OCI-LY3 (cell line): ENCODE results near the gene CYP2C8.
"Not testable (repeated sequence)": the region's sequence is repeated elsewhere in the genome, so short reads cannot be mapped to it uniquely, and the experiment has no call there.

Experiments used
- H2AFZ ChIP-seq: fragments of 200-600, 300-600 bp; shearing (Covaris generic); 2 replicates; pipeline ENCODE4 v1.6.0; 2014; ENCODE audit warnings: antibody characterized with exemption, low read depth, low read length
- H3K27ac ChIP-seq: fragments of 200-600, 300-600 bp; sonication (generic); 2 replicates; pipeline ENCODE4 v1.5.1; 2014; ENCODE audit warnings: mild to moderate bottlenecking, low read length, moderate library complexity, mixed read lengths
- H3K27me3 ChIP-seq: fragments of 200-600, 300-600 bp; sonication (generic); 2 replicates; pipeline ENCODE4 v1.6.1; 2014; ENCODE audit warnings: low read depth, low read length, mixed read lengths
- H3K36me3 ChIP-seq: fragments of 200-600, 300-600 bp; sonication (generic); replicated peaks from 2 replicates; pipeline ENCODE3; 2014; ENCODE audit warnings: low read depth, low read length, mixed read lengths
- H3K4me1 ChIP-seq: fragments of 300-600, 200-600 bp; sonication (generic); 2 replicates; pipeline ENCODE4 v1.6.1; 2014; ENCODE audit warnings: low read length, mixed read lengths
- H3K4me2 ChIP-seq: fragments of 200-600, 300-600 bp; sonication (generic); 2 replicates; pipeline ENCODE4 v1.6.1; 2014; ENCODE audit warnings: low read length, mixed read lengths
- H3K4me3 ChIP-seq: fragments of 300-600, 200-600 bp; sonication (generic); 2 replicates; pipeline ENCODE4 v1.5.1; 2014; ENCODE audit warnings: antibody characterized with exemption, mild to moderate bottlenecking, low read length, moderate library complexity
- H3K79me2 ChIP-seq: fragments of 300-600, 200-600 bp; shearing (Covaris generic); 2 replicates; pipeline ENCODE4 v1.6.1; 2014; ENCODE audit warnings: mild to moderate bottlenecking, low read length, mixed read lengths
- H3K9ac ChIP-seq: fragments of 300-600, 200-600 bp; shearing (Covaris generic); 2 replicates; pipeline ENCODE4 v1.6.0; 2014; ENCODE audit warnings: mild to moderate bottlenecking, low read length, moderate library complexity
- H3K9me3 ChIP-seq: fragments of 200-600, 300-600 bp; shearing (Covaris generic); 2 replicates; pipeline ENCODE4 v1.6.1; 2014; ENCODE audit warnings: low read length, mixed read lengths; ENCODE audit not compliant: insufficient read depth
- H4K20me1 ChIP-seq: fragments of 200-600, 300-600 bp; sonication (generic); 2 replicates; pipeline ENCODE4 v1.6.1; 2016; ENCODE audit warnings: low read length, mixed read lengths; ENCODE audit not compliant: insufficient read depth
- EZH2phosphoT487 ChIP-seq: fragments of 200-600 bp; shearing (Covaris generic); IDR thresholded peaks from 2 replicates; pipeline ENCODE4 v1.6.1; 2018; ENCODE audit warnings: antibody characterized with exemption, mixed run types, low read depth
- TF ChIP-seq, protein P1 (sequence below): fragments of 200-600, 300-600 bp; sonication (generic); IDR thresholded peaks from 2 replicates; pipeline ENCODE4 v1.5.1; 2014; ENCODE audit warnings: antibody characterized with exemption, low read length, low read depth

CYP2C8 gene

DNA sequence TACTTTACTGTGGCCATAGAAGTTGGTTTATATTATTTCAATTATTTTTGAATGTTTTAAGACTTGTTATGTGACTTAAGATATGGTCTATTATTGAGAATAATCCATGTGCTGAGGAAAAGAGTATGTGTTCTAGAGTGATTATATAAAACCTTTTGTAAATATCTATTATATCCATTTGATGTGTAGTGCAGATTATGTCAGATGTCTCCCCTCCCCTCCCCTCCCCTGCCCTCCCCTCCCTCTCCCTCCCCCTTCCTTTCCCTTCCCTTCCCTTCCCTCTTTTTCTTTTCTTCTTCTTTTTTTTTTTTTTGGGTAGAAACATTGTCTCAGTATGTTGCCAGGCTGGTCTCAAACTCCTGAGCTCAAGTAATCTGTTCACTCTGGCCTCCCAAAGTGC, 8.3 kb upstream of the CYP2C8 start:
- Histone ChIP-seq H3K9ac (no peak overlapping the region), H3K4me1 (no peaks in the 10 kb centered on the region), H2AFZ (no peak overlapping the region), H4K20me1 (no peaks in the 10 kb centered on the region), H3K4me3 (no peak overlapping the region), H3K27ac (no peak overlapping the region), H3K4me2 (no peak overlapping the region), H3K9me3 (no peaks in the 10 kb centered on the region), H3K79me2 (no peaks in the 10 kb centered on the region), H3K27me3 (no peaks in the 10 kb centered on the region; the same call in 1 of the 2 replicates), H3K36me3 (no peaks in the 10 kb centered on the region)
- TF ChIP-seq, protein P1, sequence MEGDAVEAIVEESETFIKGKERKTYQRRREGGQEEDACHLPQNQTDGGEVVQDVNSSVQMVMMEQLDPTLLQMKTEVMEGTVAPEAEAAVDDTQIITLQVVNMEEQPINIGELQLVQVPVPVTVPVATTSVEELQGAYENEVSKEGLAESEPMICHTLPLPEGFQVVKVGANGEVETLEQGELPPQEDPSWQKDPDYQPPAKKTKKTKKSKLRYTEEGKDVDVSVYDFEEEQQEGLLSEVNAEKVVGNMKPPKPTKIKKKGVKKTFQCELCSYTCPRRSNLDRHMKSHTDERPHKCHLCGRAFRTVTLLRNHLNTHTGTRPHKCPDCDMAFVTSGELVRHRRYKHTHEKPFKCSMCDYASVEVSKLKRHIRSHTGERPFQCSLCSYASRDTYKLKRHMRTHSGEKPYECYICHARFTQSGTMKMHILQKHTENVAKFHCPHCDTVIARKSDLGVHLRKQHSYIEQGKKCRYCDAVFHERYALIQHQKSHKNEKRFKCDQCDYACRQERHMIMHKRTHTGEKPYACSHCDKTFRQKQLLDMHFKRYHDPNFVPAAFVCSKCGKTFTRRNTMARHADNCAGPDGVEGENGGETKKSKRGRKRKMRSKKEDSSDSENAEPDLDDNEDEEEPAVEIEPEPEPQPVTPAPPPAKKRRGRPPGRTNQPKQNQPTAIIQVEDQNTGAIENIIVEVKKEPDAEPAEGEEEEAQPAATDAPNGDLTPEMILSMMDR = no peak
- TF ChIP-seq EZH2phosphoT487 = no peak

DNA sequence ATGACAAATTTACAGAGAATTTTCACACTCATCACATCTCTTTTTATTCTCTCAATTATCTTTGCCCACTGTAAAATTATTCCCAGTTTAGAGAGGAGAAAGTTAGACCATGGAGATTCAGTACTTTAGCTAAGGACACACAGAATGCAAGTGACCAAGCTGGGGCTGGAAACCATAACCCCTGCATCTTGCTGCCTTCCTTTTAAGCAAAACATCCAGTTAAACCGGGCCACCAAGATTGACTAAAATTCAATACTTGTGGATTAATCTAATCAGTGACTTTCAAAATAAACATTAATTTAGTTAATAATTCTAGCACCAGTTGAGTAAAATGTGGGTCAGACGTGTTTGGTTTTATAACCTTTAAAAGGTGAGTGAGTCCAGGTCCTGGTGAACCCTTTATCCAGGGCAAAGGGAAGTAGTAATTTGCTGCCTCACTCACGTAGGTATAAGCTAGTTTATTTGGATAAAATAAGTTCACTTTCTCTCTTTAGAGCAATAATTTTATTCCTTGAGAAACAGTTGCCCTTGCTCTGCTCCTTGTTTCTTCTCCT, 1.9 kb upstream of the CYP2C8 start:
- TF ChIP-seq, protein P1 = no peak
- TF ChIP-seq EZH2phosphoT487 = no peak
- H3K36me3 ChIP-seq = no peaks in the 10 kb centered on the region
- H3K27me3 ChIP-seq = peaks cover 4% of the 10 kb centered on the region; the same call in 1 of the 2 replicates
- H2AFZ ChIP-seq = no peak overlapping the region
- H3K79me2 ChIP-seq = no peaks in the 10 kb centered on the region
- H3K4me2 ChIP-seq = no peak overlapping the region
- H4K20me1 ChIP-seq = no peaks in the 10 kb centered on the region
- no peak overlapping the region for H3K9ac ChIP-seq
- H3K27ac ChIP-seq = no peak overlapping the region
- no peaks in the 10 kb centered on the region for H3K4me1 ChIP-seq
- H3K9me3 ChIP-seq = no peaks in the 10 kb centered on the region
- no peak overlapping the region for H3K4me3 ChIP-seq

DNA sequence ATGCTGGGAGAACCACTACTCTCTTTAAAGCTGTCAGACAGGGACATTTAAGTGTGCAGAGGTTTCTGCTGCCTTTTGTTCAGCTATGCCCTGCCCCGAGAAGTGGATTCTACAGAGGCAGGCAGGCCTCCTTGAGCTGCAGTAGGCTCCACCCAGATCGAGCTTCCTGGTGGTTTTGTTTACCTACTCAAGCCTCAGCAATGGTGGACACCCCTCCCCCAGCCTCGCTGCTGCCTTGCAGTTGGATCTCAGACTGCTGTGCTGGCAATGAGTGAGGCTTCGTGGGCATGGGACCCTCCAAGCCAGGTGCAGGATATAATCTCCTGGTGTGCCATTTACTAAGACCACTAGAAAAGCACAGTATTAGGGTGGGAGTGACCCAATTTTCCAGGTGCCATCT, 5.2 kb downstream of the CYP2C8 start:
- not testable (repeated sequence) for H3K4me2 ChIP-seq, H3K27ac ChIP-seq, H3K79me2 ChIP-seq, H3K27me3 ChIP-seq, H3K4me1 ChIP-seq, H4K20me1 ChIP-seq, H3K9me3 ChIP-seq, H3K36me3 ChIP-seq, H3K4me3 ChIP-seq, H2AFZ ChIP-seq, H3K9ac ChIP-seq

DNA sequence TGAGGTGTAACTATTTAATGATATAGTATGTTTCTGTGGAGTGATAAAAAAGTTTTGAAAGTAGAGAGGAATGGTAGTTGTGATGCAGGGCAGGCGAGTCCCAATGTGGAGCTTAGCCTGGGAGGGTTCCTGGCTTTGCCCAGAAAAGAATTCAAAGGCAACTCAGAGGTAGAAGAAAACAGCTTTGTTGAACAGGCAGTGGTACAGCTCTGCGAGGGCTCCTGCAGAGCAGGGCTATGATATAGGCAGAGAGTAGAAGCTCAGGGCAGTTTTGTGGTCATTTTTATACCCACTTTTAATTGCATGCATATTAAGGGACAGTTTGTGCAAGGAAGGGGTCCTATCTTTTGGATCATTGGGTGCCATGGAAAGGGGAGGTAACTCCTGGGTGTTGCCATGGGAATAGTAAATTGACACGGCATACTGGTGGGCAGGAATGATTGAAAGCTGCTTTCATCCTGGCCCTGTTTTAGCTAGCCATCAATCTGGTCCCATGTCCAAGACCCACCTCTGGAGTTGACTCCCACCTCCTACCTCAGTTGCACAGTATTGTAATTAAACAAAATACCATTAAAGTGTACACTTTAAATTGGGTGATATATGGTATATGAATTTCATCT, 12.4 kb downstream of the CYP2C8 start:
- H3K4me1 ChIP-seq = no peaks in the 10 kb centered on the region
- H3K36me3 ChIP-seq = no peaks in the 10 kb centered on the region
- no peak overlapping the region for H3K9ac ChIP-seq
- no peaks in the 10 kb centered on the region for H3K9me3 ChIP-seq
- H3K4me2 ChIP-seq = no peak overlapping the region
- H3K79me2 ChIP-seq = no peaks in the 10 kb centered on the region
- no peak overlapping the region for H3K27ac ChIP-seq
- TF ChIP-seq, protein P1 = no peak
- TF ChIP-seq EZH2phosphoT487 = no peak
- no peak overlapping the region for H3K4me3 ChIP-seq
- no peak overlapping the region for H2AFZ ChIP-seq
- H4K20me1 ChIP-seq = no peaks in the 10 kb centered on the region
- no peaks in the 10 kb centered on the region for H3K27me3 ChIP-seq
